Occipital lobe (tissue), 2 donors: ENCODE measurements around the gene ARFGEF3. TPM values are rescaled to one million over a fixed set of nuclear protein-coding genes. Genes with fewer than 3 reads are reported as not detected.

ENCODE experiments used
- DNase-seq: peaks from one replicate; lab custom pipeline; 2025; lab: John Stamatoyannopoulos, UW
- total RNA-seq: library from RNA; depleted of rRNA; stranded (reverse); fragments of >200 nt; gene quantifications from one replicate; pipeline ENCODE4 v1.2.3, GENCODE V29; 2014

ARFGEF3 gene
- total RNA-seq, 1 donor from 2014 or later, result 65.7 TPM

DNA sequence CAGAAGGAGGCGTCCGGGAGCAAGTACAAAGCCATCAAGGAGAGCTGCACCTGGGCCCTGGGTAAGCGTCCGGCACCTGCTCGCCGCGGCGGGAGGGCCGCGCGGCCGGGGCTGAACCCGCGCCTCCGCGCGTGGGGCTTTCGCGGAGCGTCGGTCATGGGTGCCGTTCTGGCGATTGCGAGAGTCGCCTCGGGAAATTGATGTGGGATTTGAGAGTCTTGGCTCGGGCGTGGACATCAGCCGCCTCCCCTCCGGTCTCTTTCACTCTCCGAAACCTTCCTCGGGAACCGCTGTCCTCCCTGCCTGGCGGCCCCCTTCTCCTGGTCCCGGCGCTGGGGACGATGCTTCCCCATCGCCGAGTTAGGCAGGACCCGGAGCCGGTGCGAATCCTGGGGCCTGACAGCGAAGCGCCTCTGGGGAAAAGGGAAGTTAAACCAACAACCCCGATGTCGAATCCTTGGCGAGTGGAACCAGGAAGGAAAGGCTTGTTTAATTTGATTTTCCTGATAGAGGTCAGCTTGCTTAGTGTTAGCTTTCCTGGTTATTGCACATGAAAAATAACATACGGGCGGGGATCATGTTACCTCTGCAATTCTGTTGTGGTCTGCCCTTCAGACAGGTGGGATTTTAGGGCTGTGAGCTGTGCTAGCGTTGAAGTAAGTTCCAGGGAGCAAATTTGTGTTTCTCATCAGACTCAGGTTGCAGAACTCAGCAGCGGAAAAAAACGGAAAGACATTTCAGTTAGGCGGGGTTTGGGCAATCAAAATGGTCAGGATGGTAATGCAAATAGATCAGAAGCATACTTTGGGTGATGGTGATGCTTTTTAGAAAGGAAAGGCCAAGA lies 594 bp downstream of the ARFGEF3 start:
- DNase-seq, result peak; percentile 58

GRCh38 chr6:138162955-138163575 lies 1.3 kb downstream of the ARFGEF3 start:
- DNase-seq, result no peak

DNA sequence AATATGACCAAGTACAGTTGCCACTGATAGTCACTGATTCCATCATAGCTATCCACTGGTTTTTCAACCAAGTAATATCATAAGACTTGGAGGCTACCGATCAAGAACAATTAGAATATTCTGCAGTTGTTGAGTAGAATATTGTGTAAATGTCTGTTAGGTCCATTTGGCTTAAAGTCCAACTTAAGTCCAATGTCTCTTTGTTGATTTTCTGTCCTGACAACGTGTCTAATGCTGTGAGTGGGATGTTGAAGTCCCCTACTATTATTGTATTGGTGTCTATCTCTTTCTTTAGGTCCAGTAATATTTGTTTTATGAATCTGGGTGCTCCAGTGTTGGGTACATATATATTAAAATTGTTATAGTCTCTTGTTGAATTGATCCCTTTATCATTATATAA lies 13.9 kb downstream of the ARFGEF3 start:
- DNase-seq, result no peak

GRCh38 chr6:138176652-138177232 lies 15.0 kb downstream of the ARFGEF3 start:
- DNase-seq, result no peak

DNA sequence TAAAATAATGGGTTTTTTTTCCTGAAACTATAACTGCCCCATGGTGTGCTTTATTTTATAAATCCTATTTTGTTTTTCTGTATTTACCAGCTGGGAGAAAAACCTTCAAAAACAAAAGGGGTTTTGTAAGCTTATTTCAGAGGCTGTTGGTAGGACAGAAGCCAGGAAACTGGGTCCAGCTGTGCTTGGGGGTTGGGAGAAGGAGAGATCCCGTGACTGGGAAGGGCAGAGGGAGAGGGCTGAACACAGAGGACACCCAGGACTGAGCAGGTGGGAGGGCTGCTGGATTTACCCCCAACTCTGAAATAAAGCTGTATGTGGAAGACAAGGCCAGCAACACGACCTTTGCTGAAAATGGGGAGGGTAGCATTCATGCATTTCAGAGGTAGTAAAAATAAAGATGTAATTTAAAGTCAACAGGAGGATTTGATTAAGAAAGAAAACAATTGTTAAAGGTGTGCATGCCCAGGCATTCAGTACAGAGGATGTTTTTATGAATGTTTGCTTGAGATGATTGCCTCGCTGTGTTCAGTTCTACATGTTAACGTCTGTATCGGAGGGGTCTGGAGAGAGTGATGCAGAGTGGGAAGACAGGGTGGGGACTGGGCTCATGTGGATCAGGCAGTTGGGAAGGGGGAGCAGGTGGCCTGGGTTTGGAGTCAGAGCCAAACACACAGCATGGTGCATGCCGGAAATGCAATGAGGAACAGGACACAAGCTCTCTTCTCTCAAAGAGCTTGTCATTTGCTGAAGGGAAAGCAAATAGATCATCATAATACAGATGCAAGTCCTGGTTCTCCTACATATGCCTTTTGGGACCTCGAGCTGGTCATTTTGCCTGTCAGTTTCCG lies 21.4 kb downstream of the ARFGEF3 start:
- peak; percentile 67 for DNase-seq

GRCh38 chr6:138183790-138184134 lies 22.0 kb downstream of the ARFGEF3 start:
- no peak for DNase-seq

DNA sequence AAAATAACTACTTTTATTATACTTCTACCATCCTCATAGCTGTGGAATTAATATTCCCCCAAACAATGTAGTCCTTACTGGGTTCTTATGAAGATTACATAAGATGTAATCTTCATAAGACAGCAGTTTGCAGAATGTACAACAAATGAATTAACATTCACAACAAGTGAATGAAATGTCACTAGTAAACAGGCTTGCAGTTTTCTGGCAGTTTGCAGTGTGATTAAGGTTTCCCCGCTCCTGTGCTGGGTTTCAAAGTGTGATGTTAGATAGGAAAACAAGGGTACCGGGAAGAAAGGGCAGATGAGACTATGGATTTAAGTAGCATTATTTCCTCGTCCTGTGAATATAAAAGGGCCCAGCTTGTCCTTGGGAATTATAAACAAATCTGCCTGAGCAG lies 22.5 kb downstream of the ARFGEF3 start:
- DNase-seq, result no peak

DNA sequence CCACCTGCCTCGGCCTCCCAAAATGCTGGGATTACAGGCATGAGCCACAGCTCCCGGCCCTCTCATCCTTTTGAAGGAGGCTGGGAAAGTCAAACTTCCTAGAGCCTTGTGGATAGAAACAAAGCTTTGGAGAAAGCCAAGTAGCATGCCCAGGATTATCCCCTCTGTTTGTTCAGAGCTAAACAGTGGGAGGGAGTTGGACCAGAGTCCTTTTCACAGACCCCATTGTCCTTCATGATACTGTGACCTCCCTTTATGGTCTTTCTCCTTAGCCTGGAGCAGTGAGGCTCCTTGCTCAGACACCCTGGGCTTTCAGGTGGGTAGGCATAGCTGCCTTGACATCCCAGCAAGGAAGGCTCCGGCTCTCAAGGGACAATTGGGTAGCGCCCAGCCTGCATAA lies 25.4 kb downstream of the ARFGEF3 start:
- DNase-seq, result no peak

DNA sequence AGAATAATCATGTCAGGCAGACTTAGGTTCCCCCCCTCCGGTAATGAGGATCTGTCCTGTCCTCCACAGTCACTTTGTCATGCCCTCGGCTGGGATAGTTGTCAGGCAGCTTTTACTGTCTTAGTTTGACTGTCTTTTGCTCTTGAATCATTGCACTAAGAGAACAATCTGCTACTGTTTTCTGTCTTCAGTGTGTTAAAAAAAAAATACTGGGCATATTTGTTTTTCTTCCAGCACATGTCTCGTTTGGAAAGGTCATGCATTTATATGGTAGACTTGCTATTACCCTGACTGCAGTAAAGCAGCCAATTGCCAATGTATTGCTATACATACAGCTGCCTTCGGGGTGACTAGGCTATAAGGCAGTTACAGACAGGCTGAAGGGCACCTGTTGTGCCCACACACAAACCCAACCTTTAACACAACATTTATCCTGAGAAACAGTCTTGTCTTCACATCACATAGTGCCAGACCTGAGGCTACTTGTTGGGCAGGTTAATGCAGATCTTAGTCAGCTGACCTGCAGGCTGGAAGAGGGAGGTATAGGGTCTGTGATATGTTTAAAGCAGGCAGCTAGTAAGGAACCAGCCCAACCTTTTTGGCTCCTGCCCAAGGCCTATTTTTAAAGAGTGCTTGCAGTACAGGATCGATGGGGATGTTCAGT lies 26.7 kb downstream of the ARFGEF3 start:
- no peak for DNase-seq

DNA sequence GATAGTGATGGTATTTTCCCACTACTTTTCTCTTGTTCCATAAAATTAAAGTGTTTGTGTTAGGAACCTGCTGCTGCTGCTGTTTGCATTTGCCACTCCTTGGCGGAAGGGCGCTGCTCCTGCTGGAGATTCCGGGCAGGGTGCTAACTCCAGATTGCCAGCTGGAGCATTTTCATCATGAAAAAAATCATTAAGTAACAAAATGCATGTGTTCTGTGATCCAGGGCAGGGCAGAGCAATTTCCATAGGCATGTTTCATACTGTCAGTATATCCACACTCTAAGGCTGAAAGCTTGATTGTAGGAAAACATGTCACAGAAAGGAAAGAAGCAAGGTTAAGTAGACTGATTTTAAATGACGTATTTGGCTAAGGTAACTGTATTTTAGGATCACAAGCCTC lies 32.5 kb downstream of the ARFGEF3 start:
- DNase-seq, result no peak

GRCh38 chr6:138196122-138196738 lies 34.5 kb downstream of the ARFGEF3 start:
- DNase-seq, result no peak

GRCh38 chr6:138197570-138197969 lies 35.8 kb downstream of the ARFGEF3 start:
- no peak for DNase-seq

DNA sequence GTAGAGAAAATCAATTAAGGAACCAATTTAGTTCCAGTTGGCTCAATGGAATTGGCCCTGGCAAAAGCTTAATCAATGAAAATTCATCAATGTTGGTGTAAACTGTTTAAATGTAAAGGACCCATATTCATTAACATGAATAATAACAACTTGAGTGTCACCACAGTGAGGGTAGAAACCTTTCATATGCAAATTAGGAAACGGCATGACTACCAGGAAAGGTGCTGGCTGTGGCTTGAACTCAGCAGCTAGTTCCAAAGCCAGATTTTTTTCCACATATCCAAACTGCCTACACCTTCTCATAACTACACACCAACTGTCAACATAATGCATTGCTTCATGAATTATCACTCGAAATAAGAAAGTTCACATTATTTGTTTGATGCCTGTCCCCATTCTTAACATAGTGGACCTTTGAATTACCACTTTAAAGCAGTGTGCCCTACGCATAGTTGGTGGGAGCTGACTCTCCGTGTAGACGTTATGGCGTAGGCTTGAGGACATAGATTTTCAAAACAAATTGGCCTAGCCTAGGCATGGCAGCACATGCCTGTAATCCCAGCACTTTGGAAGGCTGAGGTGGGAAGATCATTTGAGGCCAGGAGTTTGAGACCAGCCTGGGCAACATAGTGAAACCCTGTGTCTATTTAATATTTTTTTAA lies 36.8 kb downstream of the ARFGEF3 start:
- DNase-seq, result no peak

GRCh38 chr6:138201836-138202235 lies 40.1 kb downstream of the ARFGEF3 start:
- DNase-seq, result no peak

DNA sequence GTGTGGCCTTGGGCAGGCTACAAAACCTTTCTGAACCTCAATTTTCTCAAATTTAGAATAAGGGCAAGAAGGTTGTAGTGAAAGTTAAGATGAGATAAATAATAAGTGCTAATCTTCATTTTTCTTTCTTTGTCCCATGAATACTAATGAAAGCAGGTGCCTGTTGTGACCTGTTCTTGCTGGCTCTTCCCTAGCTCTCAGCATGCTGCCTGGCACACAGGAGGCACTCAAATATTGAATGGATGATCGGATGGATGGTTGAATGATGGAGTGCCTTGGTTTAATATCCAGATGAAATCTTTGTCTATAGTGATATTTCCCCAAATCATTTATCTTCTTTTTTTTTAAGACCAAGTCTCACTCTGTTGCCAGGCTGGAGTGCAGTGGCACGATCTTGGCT lies 41.6 kb downstream of the ARFGEF3 start:
- no peak for DNase-seq

- no peak for DNase-seq
These were observed 42.6 kb downstream of the ARFGEF3 start for GRCh38 chr6:138204303-138204702.

- no peak for DNase-seq
These were observed 43.1 kb downstream of the ARFGEF3 start for GRCh38 chr6:138204792-138205384.

DNA sequence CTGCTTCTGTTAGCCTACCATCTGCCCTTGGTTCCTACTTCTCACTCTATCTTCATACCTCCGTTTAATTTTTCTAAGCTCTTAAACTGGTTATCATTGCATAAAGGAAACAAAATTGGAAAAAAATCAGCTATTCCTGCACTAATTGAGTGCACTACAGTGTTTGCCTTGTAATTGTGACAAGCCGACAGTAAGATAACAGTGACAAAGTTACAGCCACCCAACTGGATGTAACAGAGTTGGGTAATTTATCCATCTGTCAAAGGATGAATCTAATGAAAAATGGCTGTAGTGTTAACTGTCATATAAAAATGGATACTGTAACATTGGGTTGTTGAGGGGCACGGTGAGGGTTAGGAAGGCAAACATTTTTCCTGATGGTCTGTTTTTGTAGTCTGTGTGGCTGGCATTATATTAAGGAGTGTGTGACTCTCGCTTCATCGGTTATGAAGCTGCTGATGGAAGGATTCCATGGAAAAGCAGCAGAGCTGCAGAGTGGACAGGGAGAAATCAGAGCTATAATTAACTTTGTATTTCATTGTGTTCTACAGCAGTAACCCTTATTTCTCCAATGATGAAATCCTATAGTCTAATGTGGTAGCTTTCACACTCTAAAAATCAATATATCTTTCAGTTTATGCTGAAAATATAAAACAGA lies 43.8 kb downstream of the ARFGEF3 start:
- no peak for DNase-seq

DNA sequence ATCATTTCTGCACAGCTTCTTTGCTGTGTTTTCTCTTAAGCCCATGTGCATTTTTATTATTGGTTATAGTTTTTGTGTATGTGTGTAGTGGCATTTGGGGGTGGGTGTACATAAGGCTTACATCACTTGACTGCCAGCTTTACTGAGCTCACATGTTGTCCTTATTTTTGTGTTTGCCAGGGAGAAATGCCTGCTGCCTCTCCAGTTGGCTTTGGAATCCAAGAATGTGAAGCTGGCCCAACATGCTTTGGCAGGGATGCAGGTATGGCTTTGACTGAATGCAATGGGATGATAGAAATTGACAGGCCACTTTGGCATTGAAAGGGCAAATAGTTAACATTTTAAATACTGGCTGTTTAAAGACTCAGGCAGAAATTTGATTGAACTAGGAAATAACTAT lies 45.1 kb downstream of the ARFGEF3 start:
- no peak for DNase-seq
